H1 (cell line): ENCODE data around the gene AMBN. TPM values are rescaled to one million over a fixed set of nuclear protein-coding genes. Genes with fewer than 3 reads are reported as not detected.

ENCODE experiments used
- CTCF ChIA-PET: fragments of 300-600 bp; sonication (Branson Sonifier 250); formaldehyde crosslinking; loops from one replicate; lab custom pipeline; 2021; ENCODE audit not compliant: partially characterized antibody; lab: Charles Lee
- POLR2A ChIA-PET: fragments of 300-600 bp; sonication (Branson Sonifier 250); formaldehyde crosslinking; loops from one replicate; lab custom pipeline; 2021; ENCODE audit warnings: inconsistent platforms; ENCODE audit not compliant: partially characterized antibody; lab: Charles Lee
- DNase-seq, 2 experiments: peaks; one replicate each; pipeline versions ENCODE4 v3.0.0 to v3.0.0-alpha.2; 2010 to 2022; ENCODE audit warnings: low spot score in 2 of 2, low read depth in 1 of 2, mixed read lengths in 1 of 2
- FAIRE-seq: peaks from 2 replicates; lab custom pipeline; 2011; peaks lifted over from hg19 to GRCh38; lab: Jason Lieb, UNC
- H2AFZ ChIP-seq: 2 replicates; pipeline ENCODE4 v1.8.1; 2012; ENCODE audit warnings: low read length, inconsistent platforms
- H2AK5ac ChIP-seq: 2 replicates; pipeline ENCODE4 v1.6.1; 2013; ENCODE audit warnings: low read depth, low read length
- H2BK120ac ChIP-seq: replicated peaks from 2 replicates; pipeline ENCODE3; 2013; ENCODE audit warnings: low read depth, low read length, inconsistent platforms
- H2BK12ac ChIP-seq: 2 replicates; pipeline ENCODE4 v1.6.1; 2013; ENCODE audit warnings: low read depth, low read length
- H2BK15ac ChIP-seq: 2 replicates; pipeline ENCODE4 v1.6.1; 2013; ENCODE audit warnings: low read length
- H2BK20ac ChIP-seq: 2 replicates; pipeline ENCODE4 v1.6.1; 2013; ENCODE audit warnings: low read length
- H2BK5ac ChIP-seq: 2 replicates; pipeline ENCODE4 v1.6.1; 2013; ENCODE audit warnings: low read depth, low read length
- H3K14ac ChIP-seq: 2 replicates; pipeline ENCODE4 v1.6.1; 2013; ENCODE audit warnings: inconsistent platforms; ENCODE audit not compliant: insufficient read length
- H3K18ac ChIP-seq: 2 replicates; pipeline ENCODE4 v1.6.1; 2013; ENCODE audit warnings: low read length; ENCODE audit errors: extremely low read depth
- H3K23ac ChIP-seq: 2 replicates; pipeline ENCODE4 v1.6.1; 2013; ENCODE audit warnings: inconsistent platforms; ENCODE audit not compliant: insufficient read length
- H3K23me2 ChIP-seq: 2 replicates; pipeline ENCODE4 v1.6.1; 2013; ENCODE audit warnings: low read depth, low read length
- H3K27ac ChIP-seq: 2 replicates; pipeline ENCODE4 v1.6.1; 2011; ENCODE audit warnings: low read depth, low read length, inconsistent platforms
- H3K27me3 ChIP-seq, 4 experiments: replicated peaks in 1 of 4; 1 replicate in 1 of 4; 2 replicates in 3 of 4; pipeline versions ENCODE4 v1.6.1 to v1.8.1; 2011 to 2013; ENCODE audit warnings: low read length in 3 of 4, mild to moderate bottlenecking in 3 of 4, inconsistent platforms in 2 of 4, mixed read lengths in 2 of 4, moderate library complexity in 1 of 4; ENCODE audit not compliant: control insufficient read depth in 3 of 4, insufficient read depth in 3 of 4; ENCODE audit errors: extremely low read depth in 1 of 4
- H3K36me3 ChIP-seq, 4 experiments: 2 replicates each; pipeline versions ENCODE4 v1.6.1 to v1.8.1; 2011 to 2013; ENCODE audit warnings: mild to moderate bottlenecking in 4 of 4, low read length in 3 of 4, moderate library complexity in 2 of 4, control low read depth in 1 of 4, inconsistent platforms in 1 of 4; ENCODE audit not compliant: insufficient read depth in 4 of 4, control insufficient read depth in 2 of 4
- H3K4ac ChIP-seq: replicated peaks from 2 replicates; pipeline ENCODE3; 2013; ENCODE audit warnings: low read length, low read depth, mixed read lengths, inconsistent platforms; ENCODE audit not compliant: insufficient read length
- H3K4me1 ChIP-seq, 4 experiments: replicated peaks in 1 of 4; 1 replicate in 1 of 4; 2 replicates in 3 of 4; pipeline versions ENCODE4 v1.6.1 to v1.8.1; 2011 to 2013; ENCODE audit warnings: low read length in 3 of 4, inconsistent platforms in 2 of 4, mixed read lengths in 1 of 4; ENCODE audit not compliant: insufficient read depth in 4 of 4, control insufficient read depth in 3 of 4
- H3K4me2 ChIP-seq, 2 experiments: 2 replicates each; pipeline versions ENCODE4 v1.6.1 to v1.8.1; 2011 to 2013; ENCODE audit warnings: low read depth in 2 of 2, low read length in 2 of 2, control low read depth in 1 of 2, inconsistent platforms in 1 of 2, mild to moderate bottlenecking in 1 of 2; ENCODE audit not compliant: insufficient read depth in 1 of 2
- H3K4me3 ChIP-seq, 4 experiments: fragments of 200-600, 300-600 bp in 1 of 4; sonication (generic), shearing (Covaris generic), sonication (Bioruptor Twin) in 1 of 4; 2 replicates each; pipeline versions ENCODE4 v1.5.1 to v1.8.1; 2011 to 2016; ENCODE audit warnings: low read length in 4 of 4, low read depth in 3 of 4, control low read depth in 2 of 4, inconsistent platforms in 2 of 4, mild to moderate bottlenecking in 2 of 4, mixed read lengths in 1 of 4, moderate library complexity in 1 of 4; ENCODE audit not compliant: insufficient read depth in 2 of 4; ENCODE audit errors: extremely low read depth in 1 of 4
- H3K56ac ChIP-seq: replicated peaks from 2 replicates; pipeline ENCODE3; 2013; ENCODE audit warnings: low read depth, mild to moderate bottlenecking, mixed read lengths, low read length, inconsistent platforms; ENCODE audit not compliant: insufficient read length
- H3K79me1 ChIP-seq: 2 replicates; pipeline ENCODE4 v1.6.1; 2013; ENCODE audit warnings: low read depth, low read length, control low read depth
- H3K79me2 ChIP-seq, 2 experiments: 2 replicates each; pipeline versions ENCODE4 v1.6.1 to v1.8.1; 2012 to 2013; ENCODE audit warnings: low read length in 2 of 2, mild to moderate bottlenecking in 2 of 2, inconsistent platforms in 1 of 2; ENCODE audit not compliant: insufficient read depth in 2 of 2, control insufficient read depth in 1 of 2
- H3K9ac ChIP-seq, 4 experiments: replicated peaks in 1 of 4; 1 replicate in 1 of 4; 2 replicates in 3 of 4; pipeline versions ENCODE4 v1.6.1 to v1.8.1; 2011 to 2013; ENCODE audit warnings: low read depth in 3 of 4, low read length in 3 of 4, control low read depth in 2 of 4, mild to moderate bottlenecking in 2 of 4, moderate library complexity in 2 of 4, inconsistent platforms in 1 of 4; ENCODE audit errors: extremely low read depth in 1 of 4
- H3K9me3 ChIP-seq, 2 experiments: 2 replicates each; pipeline versions ENCODE4 v1.6.1 to v1.8.1; 2012 to 2013; ENCODE audit warnings: mild to moderate bottlenecking in 2 of 2, moderate library complexity in 2 of 2, control low read depth in 1 of 2, inconsistent platforms in 1 of 2, low read depth in 1 of 2, low read length in 1 of 2, mixed read lengths in 1 of 2; ENCODE audit not compliant: insufficient read depth in 2 of 2
- H4K20me1 ChIP-seq, 2 experiments: replicated peaks in 1 of 2; 2 replicates each; pipeline versions ENCODE3 to v1.8.1; 2011 to 2013; ENCODE audit warnings: inconsistent platforms in 2 of 2, low read length in 2 of 2, mild to moderate bottlenecking in 1 of 2; ENCODE audit not compliant: insufficient read depth in 2 of 2, control insufficient read depth in 1 of 2
- H4K5ac ChIP-seq: 2 replicates; pipeline ENCODE4 v1.6.1; 2013; ENCODE audit warnings: low read length, low read depth, mixed read lengths, inconsistent platforms; ENCODE audit not compliant: insufficient read length
- H4K8ac ChIP-seq: 2 replicates; pipeline ENCODE4 v1.8.0; 2013; ENCODE audit warnings: mild to moderate bottlenecking, moderate library complexity, low read length, inconsistent platforms; ENCODE audit not compliant: insufficient read depth; ENCODE audit errors: extremely low read depth
- H4K91ac ChIP-seq: replicated peaks from 2 replicates; pipeline ENCODE3; 2013; ENCODE audit warnings: low read length, mixed read lengths, inconsistent platforms; ENCODE audit not compliant: insufficient read length
- TAF7 ChIP-seq: optimal IDR thresholded peaks from 2 replicates; pipeline ENCODE3; 2011; ENCODE audit warnings: low read depth, mild to moderate bottlenecking, inconsistent platforms, low read length, moderate library complexity, borderline replicate concordance
- WGBS, 2 experiments: shearing (Covaris generic) in 1 of 2; methylation state at CpG; one replicate each; pipeline versions ENCODE4 v1.1.6 to v1.1.7; 2013 to 2015; ENCODE audit warnings: low lambda C conversion rate in 2 of 2, mixed read lengths in 2 of 2, inconsistent platforms in 1 of 2, low coverage in 1 of 2, missing lambda C conversion rate in 1 of 2; ENCODE audit not compliant: insufficient replicate concordance in 2 of 2, insufficient coverage in 1 of 2, insufficient read length in 1 of 2; ENCODE audit errors: extremely low coverage in 1 of 2, missing lambda C conversion rate in 1 of 2; 5-methylcytosine and 5-hydroxymethylcytosine counted together
- polyA plus RNA-seq, 7 experiments: library from polyadenylated mRNA; depleted of rRNA in 3 of 7; stranded (reverse) in 5 of 7; unstranded in 2 of 7; fragments of >200 nt in 5 of 7; fragments of 200-250 nt in 2 of 7; gene quantifications; 1 replicate in 5 of 7; 2 replicates in 1 of 7; 4 replicates in 1 of 7; pipeline versions ENCODE4 v1.2.1 to v1.2.3, GENCODE V29; 2011 to 2013; ENCODE audit warnings: missing spikeins in 2 of 7, mixed read lengths in 2 of 7
- total RNA-seq: library from RNA; stranded (reverse); fragmentation: NEBNext Ultra II Directional; extraction: Animal tissue kit (Norgen Biotek cat#: 25700); gene quantifications from 2 replicates; pipeline ENCODE4 v1.2.1, GENCODE V29; 2021

AMBN gene
- total and polyA plus RNA-seq, 2 of the 8 experiments (the other 6 are each of a cell fraction or from before 2014, with no cell fraction given): not detected

DNA sequence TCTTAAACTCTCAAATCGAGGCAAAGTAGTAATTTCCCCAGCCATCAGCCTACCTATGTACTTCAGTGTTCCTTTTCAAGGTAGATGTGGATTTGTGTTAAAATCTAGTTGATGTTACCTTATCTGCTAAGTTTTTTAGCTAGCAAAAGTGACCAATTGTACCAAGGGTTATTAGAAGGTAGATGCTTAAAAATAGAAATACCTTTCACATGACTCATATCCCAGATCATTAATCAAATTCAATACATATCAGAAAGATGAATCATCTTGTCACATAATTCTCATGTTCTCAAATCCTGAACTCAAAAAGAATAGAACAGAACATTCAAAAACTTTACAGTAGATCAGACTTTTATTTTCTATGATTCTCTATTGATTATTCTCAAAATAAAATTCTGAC is 40.0 kb downstream of the AMBN start:
- H2BK5ac ChIP-seq: no peak overlapping the region
- no peak overlapping the region for H2BK15ac ChIP-seq
- H3K79me1 ChIP-seq: no peaks in the 10 kb centered on the region
- no peak overlapping the region for H3K9ac ChIP-seq
- no peaks in the 10 kb centered on the region for H3K27me3 ChIP-seq
- no peak overlapping the region for H2BK120ac ChIP-seq
- no peaks in the 10 kb centered on the region for H3K4me1 ChIP-seq
- ChIA-PET CTCF (no interaction called here), POLR2A (no interaction called here)
- H3K36me3 ChIP-seq: no peaks in the 10 kb centered on the region
- FAIRE-seq (peak; percentile 66), DNase-seq (no peak)
- no peak overlapping the region for H3K14ac ChIP-seq
- H3K18ac ChIP-seq: no peak overlapping the region
- no peaks in the 10 kb centered on the region for H3K79me2 ChIP-seq
- no peak overlapping the region for H4K5ac ChIP-seq
- no peak overlapping the region for H4K91ac ChIP-seq
- no peak overlapping the region for H3K56ac ChIP-seq
- H3K27ac ChIP-seq: no peak overlapping the region
- H3K4ac ChIP-seq: no peak overlapping the region
- H3K23me2 ChIP-seq: no peaks in the 10 kb centered on the region
- H2AFZ ChIP-seq: no peak overlapping the region
- no peak overlapping the region for H2BK12ac ChIP-seq
- H2AK5ac ChIP-seq: no peak overlapping the region
- no peak overlapping the region for H2BK20ac ChIP-seq
- no peaks in the 10 kb centered on the region for H4K20me1 ChIP-seq
- no peak overlapping the region for H3K23ac ChIP-seq
- no peak overlapping the region for H3K4me2 ChIP-seq
- H4K8ac ChIP-seq: no peak overlapping the region
- WGBS, 2 experiments: 75% methylated on average over 1 of the region's 1 CpG; no CpG with 5 or more reads in 1 of the 2 experiments
- H3K9me3 ChIP-seq: no peaks in the 10 kb centered on the region
- no peak overlapping the region for H3K4me3 ChIP-seq
- no peak for TF ChIP-seq TAF7
